BE2C (cell line): ENCODE measurements around the gene KLF16.
A peak's percentile ranks its signal among the peaks of the same experiment; 100 is the strongest.
"Not testable (repeated sequence)": the region's sequence is repeated elsewhere in the genome, so short reads cannot be mapped to it uniquely, and the experiment has no call there.

Experiments
- DNase-seq: peaks from one replicate; pipeline ENCODE4 v3.0.0-alpha.2; 2020
- H3K27me3 ChIP-seq: fragments of 250-450 bp; sonication (Bioruptor Pico); 2 replicates; pipeline ENCODE4 v1.5.1; 2020; ENCODE audit warnings: mild to moderate bottlenecking
- H3K36me3 ChIP-seq: fragments of 250-450 bp; sonication (Bioruptor Pico); 2 replicates; pipeline ENCODE4 v1.5.1; 2020; ENCODE audit warnings: mild to moderate bottlenecking
- H3K4me1 ChIP-seq: fragments of 250-450 bp; sonication (Bioruptor Pico); 2 replicates; pipeline ENCODE4 v1.5.1; 2020
- H3K4me3 ChIP-seq: 2 replicates; pipeline ENCODE4 v1.5.1; 2011; ENCODE audit warnings: low read depth, low read length
- H3K9me3 ChIP-seq: fragments of 250-450 bp; sonication (Bioruptor Pico); 2 replicates; pipeline ENCODE4 v1.5.1; 2020
- TF ChIP-seq, protein P1 (sequence below): IDR thresholded peaks from 2 replicates; pipeline ENCODE4 v1.5.1; 2012; ENCODE audit warnings: mild to moderate bottlenecking, low read depth, low read length

KLF16 gene

DNA sequence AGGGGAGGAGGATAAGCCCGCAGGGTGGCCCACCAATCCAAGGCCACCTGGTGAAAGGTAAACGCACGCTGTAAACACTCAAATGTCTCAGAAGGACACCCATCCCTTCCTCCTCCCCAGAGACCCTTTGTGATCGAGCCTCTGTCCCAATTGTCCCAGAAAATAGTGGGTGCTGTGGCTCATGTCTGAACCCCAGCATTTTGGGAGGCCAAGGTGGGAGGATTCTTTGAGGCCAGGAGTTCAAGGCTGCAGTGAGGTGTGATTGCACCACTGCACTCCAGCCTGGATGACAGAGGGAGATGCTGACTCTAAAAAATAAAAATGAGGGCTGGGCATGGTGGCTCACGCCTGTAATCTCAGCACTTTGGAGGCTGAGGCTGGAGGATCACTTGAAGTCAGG is 25.0 kb upstream of the KLF16 start:
- no peaks in the 10 kb centered on the region for H3K27me3 ChIP-seq
- DNase-seq: no peak
- TF ChIP-seq, protein P1, sequence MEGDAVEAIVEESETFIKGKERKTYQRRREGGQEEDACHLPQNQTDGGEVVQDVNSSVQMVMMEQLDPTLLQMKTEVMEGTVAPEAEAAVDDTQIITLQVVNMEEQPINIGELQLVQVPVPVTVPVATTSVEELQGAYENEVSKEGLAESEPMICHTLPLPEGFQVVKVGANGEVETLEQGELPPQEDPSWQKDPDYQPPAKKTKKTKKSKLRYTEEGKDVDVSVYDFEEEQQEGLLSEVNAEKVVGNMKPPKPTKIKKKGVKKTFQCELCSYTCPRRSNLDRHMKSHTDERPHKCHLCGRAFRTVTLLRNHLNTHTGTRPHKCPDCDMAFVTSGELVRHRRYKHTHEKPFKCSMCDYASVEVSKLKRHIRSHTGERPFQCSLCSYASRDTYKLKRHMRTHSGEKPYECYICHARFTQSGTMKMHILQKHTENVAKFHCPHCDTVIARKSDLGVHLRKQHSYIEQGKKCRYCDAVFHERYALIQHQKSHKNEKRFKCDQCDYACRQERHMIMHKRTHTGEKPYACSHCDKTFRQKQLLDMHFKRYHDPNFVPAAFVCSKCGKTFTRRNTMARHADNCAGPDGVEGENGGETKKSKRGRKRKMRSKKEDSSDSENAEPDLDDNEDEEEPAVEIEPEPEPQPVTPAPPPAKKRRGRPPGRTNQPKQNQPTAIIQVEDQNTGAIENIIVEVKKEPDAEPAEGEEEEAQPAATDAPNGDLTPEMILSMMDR: no peak
- H3K36me3 ChIP-seq: no peaks in the 10 kb centered on the region; the same call in 1 of the 2 replicates
- H3K4me1 ChIP-seq: no peaks in the 10 kb centered on the region
- H3K9me3 ChIP-seq: no peaks in the 10 kb centered on the region
- no peak overlapping the region for H3K4me3 ChIP-seq

DNA sequence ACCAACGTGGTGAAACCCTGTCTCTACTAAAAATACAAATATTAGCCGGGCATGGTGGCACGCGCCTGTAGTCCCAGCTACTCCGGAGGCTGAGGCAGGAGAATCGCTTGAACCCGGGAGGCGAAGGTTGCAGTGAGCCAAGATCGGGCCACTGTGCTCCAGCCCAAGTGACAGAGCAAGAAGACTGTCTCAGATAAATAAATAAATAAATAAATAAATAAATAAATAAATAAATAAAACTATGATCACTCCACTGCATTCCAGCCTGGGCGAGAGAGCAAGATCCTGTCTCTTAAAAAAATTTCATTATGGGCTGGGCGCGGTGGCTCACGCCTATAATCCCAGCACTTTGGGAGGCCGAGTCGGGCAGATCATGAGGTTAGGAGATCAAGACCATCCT is 23.0 kb upstream of the KLF16 start:
- H3K27me3 ChIP-seq, H3K9me3 ChIP-seq, H3K4me3 ChIP-seq, DNase-seq, H3K4me1 ChIP-seq, H3K36me3 ChIP-seq: not testable (repeated sequence)

DNA sequence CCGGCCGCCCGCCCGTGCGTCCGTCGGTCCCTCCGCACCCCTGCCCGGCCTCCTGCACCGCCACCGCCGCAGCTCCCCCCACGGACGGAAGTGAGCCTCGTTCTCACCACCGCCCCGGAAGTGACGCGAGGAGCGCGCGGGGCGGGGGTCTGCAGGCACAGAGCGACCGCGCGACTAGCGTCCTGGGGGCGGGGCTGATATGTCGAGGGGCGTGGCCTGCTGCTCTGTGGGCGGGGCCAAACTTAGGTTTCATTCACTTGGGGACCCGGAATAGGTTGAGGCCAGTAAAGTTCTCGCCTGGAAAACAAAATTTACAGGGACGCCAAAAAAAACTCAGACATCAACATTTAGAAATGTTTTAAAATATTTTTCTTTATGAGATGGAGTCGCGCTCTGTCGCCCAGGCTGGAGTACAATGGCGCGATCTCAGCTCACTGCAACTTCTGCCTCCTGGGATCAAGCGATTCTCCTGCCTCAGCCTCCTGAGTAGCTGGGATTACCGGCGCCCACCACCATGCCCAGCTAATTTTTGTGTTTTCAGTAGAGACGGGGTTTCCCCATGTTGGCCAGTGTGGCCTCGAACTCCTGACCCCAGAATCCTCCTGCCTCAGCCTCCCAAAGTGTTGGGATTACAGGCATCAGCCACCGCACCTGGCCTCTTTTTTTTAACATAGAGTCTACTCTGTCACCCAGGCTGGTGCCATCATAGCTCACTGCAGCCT is 22.2 kb upstream of the KLF16 start, which contains the start of gene ABHD17A:
Gene ABHD17A (minus strand): TSS at position 99 of the 722 bp plus-strand sequence. CDS start 3,930 bp downstream, outside the sequence.
- not testable (repeated sequence) for H3K27me3 ChIP-seq, H3K4me1 ChIP-seq, H3K9me3 ChIP-seq, H3K36me3 ChIP-seq
- H3K4me3 ChIP-seq: peak within 1 kb of the TSS; percentile 89
- DNase-seq: peak; percentile 96

DNA sequence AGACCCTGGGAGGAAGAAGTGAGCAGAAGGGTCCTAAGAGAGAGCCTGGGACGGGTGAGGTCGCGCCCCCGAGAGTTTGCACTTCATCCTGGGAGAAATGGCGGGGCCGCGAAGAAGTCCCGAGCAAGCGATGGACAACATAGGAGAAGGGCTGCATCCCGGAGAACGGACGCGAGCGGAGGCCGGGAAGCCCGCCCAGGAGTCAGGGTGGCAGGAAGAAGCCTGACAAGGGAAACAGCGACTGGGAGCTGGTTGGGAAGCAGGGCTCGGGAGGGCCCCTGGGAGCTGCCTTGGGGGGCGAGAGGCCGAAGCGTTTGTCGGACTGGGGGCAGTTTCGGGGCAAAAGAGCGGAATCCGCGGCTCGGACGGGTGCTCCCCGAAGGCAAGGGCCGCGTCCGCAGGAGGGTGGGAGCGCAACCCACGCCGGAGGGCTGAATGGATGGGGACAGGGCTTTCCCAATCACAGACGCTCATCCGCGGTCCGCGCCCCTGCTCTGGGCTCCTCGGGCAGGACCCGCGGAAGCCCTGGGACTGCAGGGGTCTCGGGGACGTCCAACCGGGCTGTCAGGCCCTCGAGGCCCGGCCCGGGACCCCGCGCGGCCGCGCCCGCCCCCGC is 21.4 kb upstream of the KLF16 start:
- Histone ChIP-seq H3K27me3 (no peaks in the 10 kb centered on the region), H3K36me3 (no peaks in the 10 kb centered on the region; the same call in 1 of the 2 replicates), H3K4me3 (peak overlapping the region; percentile 89), H3K9me3 (no peaks in the 10 kb centered on the region), H3K4me1 (no peaks in the 10 kb centered on the region)
- DNase-seq: no peak
- TF ChIP-seq, protein P1: no peak

DNA sequence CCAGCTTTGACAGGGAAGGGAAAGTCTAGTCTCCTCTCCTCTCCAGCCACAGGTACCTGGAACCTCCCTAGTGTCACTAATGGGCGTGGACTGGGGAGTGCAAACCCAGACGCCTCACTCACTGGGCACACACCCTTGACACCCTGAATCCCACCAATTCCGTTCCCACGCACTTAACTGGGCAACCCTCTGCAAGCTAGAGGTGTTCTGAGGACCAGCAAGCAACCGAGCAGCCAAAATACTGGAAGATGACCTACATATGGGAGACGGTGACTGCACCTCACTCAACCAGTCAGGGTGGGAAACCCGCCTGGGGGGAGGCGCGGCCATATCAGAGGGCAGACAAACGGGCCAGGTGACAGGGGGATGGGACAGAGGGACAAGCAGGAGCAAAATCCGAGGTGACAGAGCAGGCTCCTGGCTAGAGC is 20.9 kb upstream of the KLF16 start:
- H3K27me3 ChIP-seq: no peaks in the 10 kb centered on the region
- no peaks in the 10 kb centered on the region for H3K9me3 ChIP-seq
- H3K4me3 ChIP-seq: peak overlapping the region; percentile 89
- H3K36me3 ChIP-seq: no peaks in the 10 kb centered on the region; the same call in 1 of the 2 replicates
- no peaks in the 10 kb centered on the region for H3K4me1 ChIP-seq
- TF ChIP-seq, protein P1: no peak
- DNase-seq: no peak

DNA sequence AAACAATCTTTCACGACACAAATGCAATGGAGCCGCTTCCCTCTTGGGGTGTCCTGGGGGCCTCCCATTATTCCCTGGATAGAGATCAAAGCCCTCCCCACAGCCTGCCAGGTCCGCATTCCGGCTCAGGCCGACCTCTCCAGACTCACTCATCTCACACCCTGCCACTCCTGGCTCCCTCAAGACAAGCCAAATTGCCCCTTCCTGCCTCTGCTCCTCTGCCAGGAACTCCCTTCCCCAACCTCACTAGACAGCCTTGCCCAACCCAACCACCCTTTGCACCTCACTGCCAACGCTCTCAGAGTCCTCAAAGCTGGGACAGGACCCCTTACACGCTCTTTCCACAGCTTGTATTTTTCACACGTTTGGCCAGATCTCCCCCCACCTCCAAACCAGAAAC is 20.4 kb upstream of the KLF16 start:
- Histone ChIP-seq H3K36me3 (no peaks in the 10 kb centered on the region; the same call in 1 of the 2 replicates), H3K9me3 (no peaks in the 10 kb centered on the region), H3K4me3 (peak overlapping the region; percentile 89), H3K27me3 (no peaks in the 10 kb centered on the region), H3K4me1 (no peaks in the 10 kb centered on the region)
- TF ChIP-seq, protein P1: no peak
- no peak for DNase-seq
